Measurements from ENCODE around the gene CNTNAP5. TPM values are rescaled to one million over a fixed set of nuclear protein-coding genes. Genes with fewer than 3 reads are reported as not detected.
A peak's percentile ranks its signal among the peaks of the same experiment; 100 is the strongest.
"Not testable (repeated sequence)": the region's sequence is repeated elsewhere in the genome, so short reads cannot be mapped to it uniquely, and the experiment has no call there.

The CNTNAP5 gene
- total and polyA plus RNA-seq, 2 experiments from 2014 or later, result 0.28 TPM; not detected in 1

DNA sequence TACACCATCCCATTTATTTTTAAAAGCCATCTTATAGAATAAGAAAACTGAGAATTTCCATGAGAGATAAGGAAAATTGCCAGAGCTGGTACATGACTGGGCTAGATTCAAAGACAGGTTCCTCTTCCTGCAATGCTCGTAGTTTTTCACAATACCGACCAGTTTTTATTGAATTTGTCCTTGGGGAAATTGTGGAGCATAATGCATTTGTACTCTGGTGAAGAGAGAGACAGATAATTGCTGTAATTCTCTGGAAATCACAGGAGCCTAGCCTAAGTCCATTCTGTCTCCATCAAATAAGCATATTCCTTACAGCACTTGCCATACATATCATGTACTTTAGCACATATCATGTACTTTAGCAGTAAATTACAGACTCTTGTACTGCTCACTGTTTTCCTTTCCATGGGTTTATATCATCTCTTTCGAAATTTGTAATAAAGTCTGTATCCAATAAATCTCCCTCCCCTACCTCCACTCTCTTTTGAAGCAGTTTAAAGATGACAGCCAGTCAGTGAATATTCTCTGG is 355.2 kb downstream of the CNTNAP5 start:
- no peak for DNase-seq (ENCODE audit: low spot score)
- WGBS (ENCODE audit: low lambda C conversion rate, missing lambda C conversion rate), result 80% methylated on average over 3 of the region's 3 CpGs
- no peaks in the 10 kb centered on the region for H3K27me3 ChIP-seq
- H2AFZ ChIP-seq, result no peak overlapping the region
- H3K4me3 ChIP-seq, result no peak overlapping the region
- no peaks in the 10 kb centered on the region for H4K20me1 ChIP-seq (ENCODE audit: insufficient read depth, poor library complexity, severe bottlenecking)
- no peaks in the 10 kb centered on the region for H3K9me3 ChIP-seq (ENCODE audit: low read depth)
- TF ChIP-seq, protein P1, sequence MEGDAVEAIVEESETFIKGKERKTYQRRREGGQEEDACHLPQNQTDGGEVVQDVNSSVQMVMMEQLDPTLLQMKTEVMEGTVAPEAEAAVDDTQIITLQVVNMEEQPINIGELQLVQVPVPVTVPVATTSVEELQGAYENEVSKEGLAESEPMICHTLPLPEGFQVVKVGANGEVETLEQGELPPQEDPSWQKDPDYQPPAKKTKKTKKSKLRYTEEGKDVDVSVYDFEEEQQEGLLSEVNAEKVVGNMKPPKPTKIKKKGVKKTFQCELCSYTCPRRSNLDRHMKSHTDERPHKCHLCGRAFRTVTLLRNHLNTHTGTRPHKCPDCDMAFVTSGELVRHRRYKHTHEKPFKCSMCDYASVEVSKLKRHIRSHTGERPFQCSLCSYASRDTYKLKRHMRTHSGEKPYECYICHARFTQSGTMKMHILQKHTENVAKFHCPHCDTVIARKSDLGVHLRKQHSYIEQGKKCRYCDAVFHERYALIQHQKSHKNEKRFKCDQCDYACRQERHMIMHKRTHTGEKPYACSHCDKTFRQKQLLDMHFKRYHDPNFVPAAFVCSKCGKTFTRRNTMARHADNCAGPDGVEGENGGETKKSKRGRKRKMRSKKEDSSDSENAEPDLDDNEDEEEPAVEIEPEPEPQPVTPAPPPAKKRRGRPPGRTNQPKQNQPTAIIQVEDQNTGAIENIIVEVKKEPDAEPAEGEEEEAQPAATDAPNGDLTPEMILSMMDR (IDR thresholded peaks at IDR 0.05; ENCODE audit: poor library complexity), result no peak
- TF ChIP-seq EZH2phosphoT487 (IDR thresholded peaks at IDR 0.05; ENCODE audit: low read depth, severe bottlenecking, unreplicated experiment) (no peak), EZH2 (IDR thresholded peaks at IDR 0.05; ENCODE audit: borderline replicate concordance) (no peak)
- H3K4me1 ChIP-seq (ENCODE audit: insufficient read depth), result no peaks in the 10 kb centered on the region
- no peak overlapping the region for H3K27ac ChIP-seq
- no peaks in the 10 kb centered on the region for H3K36me3 ChIP-seq (replicated peaks; ENCODE audit: insufficient read depth, low read depth)
- no peaks in the 10 kb centered on the region for H3K9me2 ChIP-seq (replicated peaks; ENCODE audit: insufficient read depth)
- H3K79me2 ChIP-seq, result no peaks in the 10 kb centered on the region
- H3K4me2 ChIP-seq, result no peak overlapping the region

DNA sequence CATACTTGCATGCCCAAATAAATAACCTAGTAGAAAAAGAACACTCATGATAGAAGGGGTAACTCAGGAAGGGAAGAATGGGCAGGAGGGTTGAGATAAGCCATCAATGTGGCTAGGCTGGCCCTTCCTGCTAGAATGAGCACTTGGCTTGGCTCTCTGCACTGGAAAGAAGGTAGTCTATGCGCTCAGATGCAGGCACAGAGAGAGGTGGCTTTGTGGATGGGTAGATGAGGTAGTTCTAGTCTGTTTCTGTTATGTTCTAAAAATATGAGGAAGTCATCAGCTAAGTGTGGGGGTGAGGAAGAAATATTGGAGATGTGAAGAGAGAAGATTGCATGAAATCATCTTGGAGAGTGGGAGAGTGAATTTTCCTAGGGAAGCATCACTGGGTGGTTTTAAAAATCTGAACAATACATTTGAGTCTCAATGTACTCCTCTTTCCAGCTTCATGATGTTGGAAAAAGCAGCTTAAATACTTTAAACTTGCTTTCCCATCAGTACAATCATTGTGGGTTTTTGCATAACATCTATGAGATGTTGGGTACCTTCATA is 357.1 kb downstream of the CNTNAP5 start:
- DNase-seq (ENCODE audit: low spot score), result no peak
- H3K9me3 ChIP-seq (ENCODE audit: low read depth), result no peaks in the 10 kb centered on the region
- H4K20me1 ChIP-seq (ENCODE audit: insufficient read depth, poor library complexity, severe bottlenecking), result no peaks in the 10 kb centered on the region
- no peak for TF ChIP-seq EZH2 (IDR thresholded peaks at IDR 0.05; ENCODE audit: borderline replicate concordance)
- no peak for TF ChIP-seq EZH2phosphoT487 (IDR thresholded peaks at IDR 0.05; ENCODE audit: low read depth, severe bottlenecking, unreplicated experiment)
- TF ChIP-seq, protein P1 (IDR thresholded peaks at IDR 0.05; ENCODE audit: poor library complexity), result no peak
- no peak overlapping the region for H2AFZ ChIP-seq
- H3K4me1 ChIP-seq (ENCODE audit: insufficient read depth), result no peaks in the 10 kb centered on the region
- H3K27ac ChIP-seq, result no peak overlapping the region
- no peaks in the 10 kb centered on the region for H3K27me3 ChIP-seq
- H3K4me3 ChIP-seq, result no peak overlapping the region
- H3K36me3 ChIP-seq (replicated peaks; ENCODE audit: insufficient read depth, low read depth), result no peaks in the 10 kb centered on the region
- no peaks in the 10 kb centered on the region for H3K9me2 ChIP-seq (replicated peaks; ENCODE audit: insufficient read depth)
- H3K79me2 ChIP-seq, result no peaks in the 10 kb centered on the region
- 50% methylated on average over 1 of the region's 1 CpG for WGBS (ENCODE audit: low lambda C conversion rate, missing lambda C conversion rate)
- H3K4me2 ChIP-seq, result no peak overlapping the region

DNA sequence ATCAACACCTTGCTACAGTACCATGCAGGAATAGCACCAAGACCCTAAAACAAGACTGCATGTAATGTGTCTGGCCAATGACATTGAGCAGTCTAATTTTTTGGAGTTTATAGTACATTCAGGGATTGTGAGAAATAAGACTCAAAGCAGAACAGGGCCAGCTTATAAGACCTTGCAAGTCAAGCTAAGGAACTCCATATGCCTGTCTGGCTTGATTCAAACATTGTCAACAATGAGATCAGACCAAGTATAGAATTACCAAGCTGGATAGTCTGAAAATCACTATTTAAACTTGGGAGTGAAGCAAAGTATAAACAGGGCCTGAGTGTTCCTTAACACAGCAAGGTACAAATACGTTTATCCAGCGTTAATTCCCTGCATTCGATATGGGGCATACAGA is 370.9 kb downstream of the CNTNAP5 start:
- no peak for TF ChIP-seq EZH2 (IDR thresholded peaks at IDR 0.05; ENCODE audit: borderline replicate concordance)
- no peaks in the 10 kb centered on the region for H3K27me3 ChIP-seq
- no peak overlapping the region for H3K27ac ChIP-seq
- H3K9me2 ChIP-seq (replicated peaks; ENCODE audit: insufficient read depth), result no peaks in the 10 kb centered on the region
- no peak overlapping the region for H3K4me2 ChIP-seq
- H3K4me1 ChIP-seq (ENCODE audit: insufficient read depth), result no peaks in the 10 kb centered on the region
- H4K20me1 ChIP-seq (ENCODE audit: insufficient read depth, poor library complexity, severe bottlenecking), result no peaks in the 10 kb centered on the region
- no peak overlapping the region for H3K4me3 ChIP-seq
- no peaks in the 10 kb centered on the region for H3K9me3 ChIP-seq (ENCODE audit: low read depth)
- 52% methylated on average over 3 of the region's 3 CpGs for WGBS (ENCODE audit: low lambda C conversion rate, missing lambda C conversion rate)
- no peak overlapping the region for H2AFZ ChIP-seq
- DNase-seq (ENCODE audit: low spot score), result peak; percentile 12
- H3K79me2 ChIP-seq, result no peaks in the 10 kb centered on the region
- H3K36me3 ChIP-seq (replicated peaks; ENCODE audit: insufficient read depth, low read depth), result no peaks in the 10 kb centered on the region

DNA sequence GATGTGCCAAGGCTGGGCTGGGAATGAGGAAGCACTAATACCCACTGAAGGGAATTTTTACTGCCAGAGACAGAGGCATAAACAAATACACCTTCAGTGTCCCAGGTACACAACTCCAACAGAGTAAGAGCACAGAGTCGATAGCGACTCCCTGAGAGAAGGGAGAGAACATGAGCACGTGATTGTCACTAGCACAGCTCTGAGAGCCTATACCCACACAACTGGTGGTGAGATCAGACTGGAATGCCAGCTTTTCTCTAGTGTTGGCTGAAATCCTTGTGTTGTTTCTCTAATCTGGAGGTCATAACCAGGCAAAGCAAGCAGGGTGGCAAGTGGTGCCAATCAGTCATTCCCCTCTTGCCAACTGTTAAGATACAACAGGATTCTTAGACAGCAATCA is 377.2 kb downstream of the CNTNAP5 start:
- no peak overlapping the region for H3K4me2 ChIP-seq
- H3K27ac ChIP-seq, result no peak overlapping the region
- H3K79me2 ChIP-seq, result no peaks in the 10 kb centered on the region
- H3K4me3 ChIP-seq, result no peak overlapping the region
- no peaks in the 10 kb centered on the region for H3K4me1 ChIP-seq (ENCODE audit: insufficient read depth)
- H4K20me1 ChIP-seq (ENCODE audit: insufficient read depth, poor library complexity, severe bottlenecking), result no peaks in the 10 kb centered on the region
- H3K9me2 ChIP-seq (replicated peaks; ENCODE audit: insufficient read depth), result no peaks in the 10 kb centered on the region
- H3K9me3 ChIP-seq (ENCODE audit: low read depth), result no peaks in the 10 kb centered on the region
- TF ChIP-seq EZH2phosphoT487 (IDR thresholded peaks at IDR 0.05; ENCODE audit: low read depth, severe bottlenecking, unreplicated experiment), result no peak
- TF ChIP-seq, protein P1 (IDR thresholded peaks at IDR 0.05; ENCODE audit: poor library complexity), result no peak
- no peak for TF ChIP-seq EZH2 (IDR thresholded peaks at IDR 0.05; ENCODE audit: borderline replicate concordance)
- H2AFZ ChIP-seq, result no peak overlapping the region
- H3K27me3 ChIP-seq, result no peaks in the 10 kb centered on the region
- no peak for DNase-seq (ENCODE audit: low spot score)
- 85% methylated on average over 3 of the region's 3 CpGs for WGBS (ENCODE audit: low lambda C conversion rate, missing lambda C conversion rate)
- no peaks in the 10 kb centered on the region for H3K36me3 ChIP-seq (replicated peaks; ENCODE audit: insufficient read depth, low read depth)

DNA sequence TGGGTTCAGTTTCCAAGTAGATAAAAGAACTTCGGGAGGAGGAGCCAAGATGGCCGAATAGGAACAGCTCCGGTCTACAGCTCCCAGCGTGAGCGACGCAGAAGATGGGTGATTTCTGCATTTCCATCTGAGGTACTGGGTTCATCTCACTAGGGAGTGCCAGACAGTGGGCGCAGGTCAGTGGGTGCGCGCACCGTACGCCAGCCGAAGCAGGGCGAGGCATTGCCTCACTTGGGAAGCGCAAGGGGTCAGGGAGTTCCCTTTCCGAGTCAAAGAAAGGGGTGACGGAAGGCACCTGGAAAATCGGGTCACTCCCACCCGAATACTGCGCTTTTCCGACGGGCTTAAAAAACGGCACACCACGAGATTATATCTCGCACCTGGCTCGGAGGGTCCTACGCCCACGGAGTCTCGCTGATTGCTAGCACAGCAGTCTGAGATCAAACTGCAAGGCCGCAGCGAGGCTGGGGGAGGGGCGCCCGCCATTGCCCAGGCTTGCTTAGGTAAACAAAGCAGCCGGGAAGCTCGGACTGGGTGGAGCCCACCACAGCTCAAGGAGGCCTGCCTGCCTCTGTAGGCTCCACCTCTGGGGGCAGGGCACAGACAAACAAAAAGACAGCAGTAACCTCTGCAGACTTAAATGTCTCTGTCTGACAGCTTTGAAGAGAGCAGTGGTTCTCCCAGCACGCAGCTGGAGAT is 382.9 kb downstream of the CNTNAP5 start:
- not testable (repeated sequence) for H3K4me1 ChIP-seq (ENCODE audit: insufficient read depth); H2AFZ ChIP-seq; H3K79me2 ChIP-seq; H3K9me2 ChIP-seq (replicated peaks; ENCODE audit: insufficient read depth); H3K36me3 ChIP-seq (replicated peaks; ENCODE audit: insufficient read depth, low read depth); DNase-seq (ENCODE audit: low spot score); H4K20me1 ChIP-seq (ENCODE audit: insufficient read depth, poor library complexity, severe bottlenecking); H3K9me3 ChIP-seq (ENCODE audit: low read depth); H3K27me3 ChIP-seq; H3K4me2 ChIP-seq; H3K27ac ChIP-seq; H3K4me3 ChIP-seq
- 85% methylated on average over 34 of the region's 35 CpGs for WGBS (ENCODE audit: low lambda C conversion rate, missing lambda C conversion rate)
